ENCODE data around the gene UBE2R2.
"Not testable (repeated sequence)": the region's sequence is repeated elsewhere in the genome, so short reads cannot be mapped to it uniquely, and the experiment has no call there.

UBE2R2 gene, protein sequence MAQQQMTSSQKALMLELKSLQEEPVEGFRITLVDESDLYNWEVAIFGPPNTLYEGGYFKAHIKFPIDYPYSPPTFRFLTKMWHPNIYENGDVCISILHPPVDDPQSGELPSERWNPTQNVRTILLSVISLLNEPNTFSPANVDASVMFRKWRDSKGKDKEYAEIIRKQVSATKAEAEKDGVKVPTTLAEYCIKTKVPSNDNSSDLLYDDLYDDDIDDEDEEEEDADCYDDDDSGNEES

DNA sequence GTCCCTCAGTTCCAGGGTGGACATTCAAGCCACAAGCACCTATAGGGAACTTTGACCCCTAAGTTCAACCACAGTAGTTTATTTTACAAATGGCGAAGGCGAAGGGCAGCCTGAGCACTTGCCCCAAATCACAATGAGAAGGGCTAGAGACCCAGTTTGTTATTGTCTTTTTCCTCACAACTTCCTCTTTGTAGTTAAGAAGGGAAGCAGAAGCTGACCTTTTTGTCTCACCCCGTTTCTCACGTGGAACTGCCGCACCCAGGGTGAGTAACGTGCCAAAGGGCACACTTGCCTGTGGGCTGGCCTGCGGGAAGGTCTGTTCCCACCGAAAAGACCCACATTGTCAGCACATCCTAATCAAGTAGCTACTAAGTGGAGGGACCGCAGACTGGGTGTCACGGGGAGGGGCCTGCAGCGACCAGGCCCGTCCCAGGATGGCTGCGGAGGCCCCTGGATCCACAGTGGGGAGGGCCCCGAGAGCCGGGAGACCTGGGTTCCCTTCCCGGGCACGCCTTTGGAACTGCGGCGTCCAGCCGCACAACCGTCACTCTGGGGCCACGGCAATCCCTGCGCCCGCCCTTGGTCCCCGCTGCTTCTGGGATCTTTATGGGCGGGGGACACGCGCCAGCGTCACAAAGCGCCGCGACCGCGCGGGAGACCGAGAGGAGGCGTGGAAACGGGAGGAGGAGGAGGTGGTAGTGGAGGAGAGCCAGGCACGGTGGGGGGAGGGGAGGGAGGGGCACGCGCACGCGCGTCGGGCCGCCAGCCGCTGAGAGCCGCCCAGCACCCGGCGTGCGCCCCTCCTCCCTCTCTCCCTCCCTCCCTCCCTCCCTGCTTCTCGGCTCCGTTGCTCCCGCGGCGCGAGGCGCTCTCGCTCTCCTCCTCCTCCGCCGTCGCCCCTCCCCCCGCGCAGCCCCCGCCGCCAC, at the start of gene UBE2R2:
Gene UBE2R2, plus strand, starts transcription at position 834 of the 926 bp plus-strand sequence. CDS start 598 bp downstream, outside the sequence.
- DNase-seq: peak; percentile 89

DNA sequence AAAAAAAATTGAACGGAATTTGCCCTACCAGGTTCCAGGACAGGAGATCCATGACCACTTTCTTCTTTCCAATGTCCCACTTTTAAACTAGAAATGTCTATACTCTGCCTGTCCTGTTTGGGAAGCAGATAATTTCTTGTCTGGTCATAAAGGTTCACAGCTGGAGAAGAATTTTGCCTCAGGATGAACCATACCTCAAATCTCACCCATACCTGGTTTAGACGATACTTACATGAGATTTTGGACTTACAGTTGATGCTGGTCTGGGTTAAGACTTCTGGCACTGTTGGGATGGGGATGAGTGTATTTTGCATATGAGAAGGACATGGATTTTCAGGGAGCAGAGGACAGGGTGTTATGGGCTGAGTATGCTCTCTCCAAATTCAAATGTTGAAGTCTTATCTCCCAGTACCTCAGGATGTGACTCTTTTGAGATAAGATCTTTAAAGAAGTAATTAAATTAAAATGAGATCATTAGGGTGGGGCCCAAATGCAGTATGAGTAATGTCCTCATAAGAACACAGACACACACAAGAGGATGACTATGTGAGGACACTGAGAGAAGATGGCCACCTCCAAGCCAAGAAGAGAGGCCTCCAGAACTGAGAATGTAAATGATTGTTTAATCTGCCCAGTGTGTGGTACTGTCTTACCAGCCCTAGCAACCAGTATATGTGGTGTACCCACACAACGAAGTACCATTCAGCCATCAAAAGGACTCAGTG, 46.6 kb upstream of the UBE2R2 start:
- not testable (repeated sequence) for DNase-seq

DNA sequence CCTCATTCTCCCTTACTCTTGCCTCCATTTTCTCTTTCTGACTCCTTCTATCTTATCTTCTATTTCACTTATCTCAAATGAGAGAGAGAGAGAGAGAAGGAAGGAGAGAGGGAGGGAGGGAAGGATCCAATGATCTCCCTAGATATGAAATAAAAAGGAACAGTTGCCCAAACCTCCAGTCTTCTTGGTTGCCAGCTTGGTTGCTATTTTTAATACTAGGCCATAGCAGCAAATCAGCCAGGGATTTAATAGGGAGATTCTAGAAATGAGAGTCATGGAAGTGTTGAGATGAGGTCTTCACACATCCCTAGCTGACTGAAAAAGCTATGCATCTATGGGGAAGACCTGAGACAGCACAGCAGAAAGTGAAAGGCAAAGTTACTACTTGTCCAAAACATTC, 43.8 kb upstream of the UBE2R2 start:
- DNase-seq: not testable (repeated sequence)

DNA sequence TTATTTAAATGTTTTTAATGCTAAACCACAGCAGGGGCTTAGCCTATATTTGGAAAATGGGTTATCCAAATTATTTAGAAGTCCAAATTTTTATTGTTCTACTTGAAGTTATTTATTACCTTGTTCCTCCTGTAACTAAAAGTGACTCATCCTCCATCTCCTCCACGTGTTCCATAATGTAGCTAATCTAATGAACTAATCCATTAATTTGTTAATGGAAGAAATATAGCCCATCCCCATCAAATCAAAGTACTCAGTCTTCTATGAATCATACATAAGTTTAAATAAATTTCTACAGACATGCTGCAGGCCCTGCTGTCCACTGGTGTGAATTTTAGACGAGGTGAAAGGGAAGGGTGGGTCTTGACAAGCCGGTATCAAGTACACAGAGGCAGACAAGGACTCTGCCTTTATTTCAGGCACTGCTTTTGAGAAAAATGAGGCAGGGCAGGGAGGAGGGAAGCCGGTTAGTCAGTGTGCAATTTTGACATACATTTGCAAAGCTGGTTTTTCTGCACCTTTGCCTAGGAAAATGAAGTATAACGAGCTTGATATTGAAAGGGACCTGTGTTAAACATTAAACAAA, 42.8 kb upstream of the UBE2R2 start:
- DNase-seq: not testable (repeated sequence)

DNA sequence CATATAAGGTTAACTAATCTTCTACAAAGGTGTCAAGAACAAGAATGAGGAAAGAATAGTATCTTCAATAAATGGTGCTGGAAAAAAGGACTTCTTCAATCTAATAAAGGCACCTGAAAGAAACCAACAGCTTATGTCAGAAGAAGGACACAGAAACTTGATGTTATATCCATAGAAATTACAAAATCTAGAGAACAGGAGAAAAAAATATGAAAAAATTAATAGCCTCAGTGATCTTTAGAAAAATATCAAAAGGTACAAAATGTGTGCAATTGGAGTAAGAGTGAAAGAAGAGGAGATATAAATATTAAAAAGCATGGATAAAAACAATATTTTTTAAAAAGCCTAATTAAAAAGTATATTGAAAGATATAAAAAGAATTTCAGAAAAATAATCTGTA, 40.4 kb upstream of the UBE2R2 start:
- no peak for DNase-seq

DNA sequence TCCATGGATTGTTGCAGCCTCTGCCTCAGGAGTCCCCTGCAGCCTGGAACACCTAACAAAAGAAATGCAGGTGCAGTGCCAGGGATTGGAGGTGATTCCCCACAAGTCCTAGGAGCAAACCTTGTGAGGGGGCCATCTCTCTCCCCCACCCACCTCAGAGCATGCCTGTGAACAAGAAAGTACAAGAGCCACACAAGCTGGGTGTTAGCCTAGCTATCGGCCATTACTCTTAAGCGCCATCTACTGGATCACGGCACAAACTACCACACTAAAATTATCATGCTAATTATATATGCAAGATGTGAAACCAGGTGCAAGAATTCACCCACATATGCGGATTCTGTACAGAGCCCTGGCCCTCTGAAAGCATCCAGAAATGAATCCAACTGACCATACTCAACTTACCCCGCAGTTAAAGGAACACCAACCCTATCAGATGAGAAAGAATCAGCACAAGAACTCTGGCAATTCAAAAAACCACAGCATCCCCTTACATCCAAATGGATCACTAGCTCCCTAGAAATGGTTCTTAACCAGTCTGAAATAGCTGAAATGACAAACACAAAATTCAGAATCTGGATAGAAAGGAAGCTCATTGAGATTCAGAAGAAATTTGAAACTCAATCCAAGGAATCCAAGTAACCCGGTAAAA, 38.1 kb upstream of the UBE2R2 start:
- peak; percentile 19 for DNase-seq

DNA sequence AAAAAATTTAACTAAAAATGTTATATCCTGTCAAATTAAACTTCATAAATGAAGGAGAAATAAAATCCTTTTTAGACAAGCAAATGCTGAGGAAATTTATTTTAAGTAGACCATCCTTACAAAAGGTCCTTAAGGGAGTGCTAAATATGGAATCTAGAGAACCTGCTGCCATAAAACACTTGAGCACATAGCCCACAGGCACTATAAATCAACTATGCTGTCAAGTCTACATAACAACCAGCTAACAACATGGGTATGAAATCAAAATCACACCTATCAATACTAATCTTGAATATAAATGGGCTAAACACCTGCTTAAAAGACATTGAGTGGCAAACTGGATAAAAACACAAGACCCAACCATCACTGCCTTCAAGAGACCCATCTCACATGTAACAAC, 36.7 kb upstream of the UBE2R2 start:
- DNase-seq: no peak

DNA sequence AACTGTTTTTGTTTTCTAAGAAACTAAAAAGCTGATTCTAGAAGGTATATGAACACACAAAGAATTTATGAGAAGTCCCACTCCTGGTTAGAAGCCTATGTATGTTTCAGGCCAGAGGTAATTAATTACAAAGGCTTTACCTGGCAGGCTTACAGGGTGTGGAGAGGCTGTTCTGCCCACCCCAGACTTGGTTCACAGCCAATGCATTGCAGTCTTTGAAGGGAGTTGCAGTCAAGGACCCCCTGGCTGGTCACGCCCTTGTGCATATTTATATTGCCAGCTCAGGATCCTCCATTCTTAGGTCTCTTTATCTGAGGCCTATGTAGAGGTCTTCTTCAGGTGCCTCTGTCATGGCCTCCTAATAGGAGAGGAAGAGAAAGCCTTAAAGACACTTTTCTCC, 35.2 kb upstream of the UBE2R2 start:
- no peak for DNase-seq

DNA sequence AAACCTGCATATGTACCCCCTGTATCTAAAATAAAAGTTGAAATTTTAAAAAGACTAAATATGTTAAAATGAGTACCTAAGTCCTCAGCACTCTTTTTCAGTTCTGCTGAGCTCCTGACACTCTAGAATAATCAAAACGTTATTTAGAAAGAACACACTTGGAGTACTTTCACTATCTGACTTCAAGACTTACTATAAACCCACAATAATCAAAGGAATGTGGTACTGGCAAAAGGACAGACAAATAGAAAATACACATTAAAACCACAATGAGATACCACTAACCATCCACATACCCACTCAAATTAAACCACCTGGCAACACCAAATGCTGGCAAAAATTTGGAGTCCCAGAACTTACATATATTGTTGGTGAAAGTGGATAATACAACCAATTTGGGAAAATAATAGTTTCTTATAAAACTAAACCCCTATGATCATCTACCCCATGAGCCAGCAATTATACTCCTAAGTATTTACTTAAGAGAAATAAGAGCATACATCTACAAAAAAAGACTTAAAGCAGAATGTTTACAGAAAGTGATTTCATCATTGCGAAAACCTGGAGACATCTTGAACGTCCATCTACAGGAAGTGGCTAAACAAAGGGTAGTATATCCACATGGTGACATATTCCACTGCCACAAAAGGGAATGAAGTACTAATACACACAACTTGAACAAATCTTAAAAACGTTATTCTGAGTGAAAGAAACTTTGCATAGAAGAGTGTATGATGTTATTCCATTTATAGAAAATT, 34.4 kb upstream of the UBE2R2 start:
- DNase-seq: no peak

DNA sequence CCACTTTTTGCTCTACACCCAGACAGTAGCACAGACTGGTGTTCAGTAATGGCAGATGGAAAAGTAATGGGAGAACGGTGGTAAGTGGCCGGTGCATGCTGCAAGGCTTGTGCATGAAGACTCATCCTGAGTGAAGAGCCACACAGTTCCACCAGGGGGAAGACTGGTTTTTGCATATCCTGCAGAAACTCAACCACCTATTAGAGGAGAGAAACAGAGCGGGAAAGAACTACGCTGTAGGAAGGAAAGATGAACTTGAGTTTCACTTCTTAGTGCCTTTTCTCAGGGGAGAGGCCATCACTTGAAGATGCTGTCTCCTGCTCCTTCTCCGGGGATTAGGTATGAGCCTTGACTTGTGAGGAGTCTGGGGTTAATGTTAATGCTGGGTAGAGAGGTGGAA, 31.0 kb upstream of the UBE2R2 start:
- no peak for DNase-seq

DNA sequence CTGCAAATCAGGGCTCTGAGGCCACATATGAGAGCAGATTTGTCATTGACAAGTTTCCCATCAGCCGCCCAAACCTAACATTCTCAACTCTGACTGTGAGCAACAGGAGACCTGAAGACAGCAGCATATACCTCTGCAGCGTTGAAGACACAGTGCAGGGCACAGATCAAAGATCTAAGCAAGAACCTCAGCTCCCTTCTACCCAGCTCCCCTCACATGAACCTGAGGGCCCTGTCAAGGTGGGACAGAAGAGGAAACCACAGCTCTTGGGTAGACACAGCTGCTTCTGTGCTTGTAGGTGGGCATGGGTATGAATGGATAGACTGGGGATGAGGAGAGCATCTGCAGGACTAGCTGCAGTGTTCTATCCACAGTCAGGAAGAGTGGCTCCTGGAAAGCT, 30.3 kb upstream of the UBE2R2 start:
- no peak for DNase-seq

DNA sequence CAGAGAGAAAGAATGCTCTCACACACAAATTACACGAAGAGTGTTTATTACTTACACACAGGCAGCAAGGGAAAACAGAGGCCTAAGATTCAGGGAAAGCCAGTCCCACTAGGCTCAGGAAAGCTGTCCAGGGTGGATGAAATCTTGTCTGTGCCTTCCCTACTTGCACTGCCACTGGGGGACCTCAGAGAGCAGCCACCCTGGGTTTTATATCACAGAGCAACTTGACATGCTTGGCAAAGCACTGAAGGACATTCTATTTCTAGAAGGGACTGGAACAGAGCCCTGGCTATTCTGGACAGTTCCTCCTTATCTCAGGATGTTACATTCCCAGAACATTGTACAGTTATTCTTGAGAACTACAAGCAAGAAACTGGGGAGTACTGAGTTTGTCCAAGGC, 29.1 kb upstream of the UBE2R2 start:
- DNase-seq: no peak

DNA sequence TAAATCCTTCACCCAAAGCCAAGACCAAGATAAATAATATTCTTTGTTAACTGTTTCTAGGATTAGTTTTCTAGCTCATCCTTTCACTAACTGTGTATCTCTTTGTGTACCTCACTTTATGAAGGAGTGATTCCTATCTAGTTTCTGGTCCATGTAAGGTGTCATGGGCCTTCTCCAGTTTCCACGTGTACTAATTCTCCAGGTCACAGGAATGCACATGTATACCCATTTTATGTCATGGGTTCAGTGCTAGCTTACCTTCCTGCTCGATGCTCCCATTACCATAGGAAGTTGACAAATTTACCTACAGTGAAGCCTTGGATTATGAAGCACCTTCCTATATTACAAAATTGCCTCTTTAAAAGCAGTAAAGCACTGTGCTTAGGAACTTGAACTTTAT, 27.5 kb upstream of the UBE2R2 start:
- DNase-seq: not testable (repeated sequence)

DNA sequence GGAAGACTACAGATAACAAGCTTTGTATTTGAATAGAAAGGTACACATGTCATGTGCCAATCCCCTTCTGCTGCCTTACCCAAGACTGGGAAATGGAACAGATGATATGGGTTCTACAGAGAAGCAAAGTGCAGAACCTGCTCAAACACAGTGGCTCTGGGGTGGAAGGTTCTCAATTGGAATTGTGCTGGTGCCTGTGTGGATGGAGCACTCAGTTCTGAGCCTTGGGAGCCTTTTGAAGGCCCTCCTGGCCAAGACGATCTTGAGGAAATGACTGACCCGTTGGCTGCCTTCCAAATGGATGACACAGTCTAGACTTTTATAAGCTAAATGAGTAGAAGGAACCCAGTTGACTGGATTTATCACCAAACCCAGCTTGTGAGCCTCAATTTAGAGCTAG, 25.8 kb upstream of the UBE2R2 start:
- no peak for DNase-seq

DNA sequence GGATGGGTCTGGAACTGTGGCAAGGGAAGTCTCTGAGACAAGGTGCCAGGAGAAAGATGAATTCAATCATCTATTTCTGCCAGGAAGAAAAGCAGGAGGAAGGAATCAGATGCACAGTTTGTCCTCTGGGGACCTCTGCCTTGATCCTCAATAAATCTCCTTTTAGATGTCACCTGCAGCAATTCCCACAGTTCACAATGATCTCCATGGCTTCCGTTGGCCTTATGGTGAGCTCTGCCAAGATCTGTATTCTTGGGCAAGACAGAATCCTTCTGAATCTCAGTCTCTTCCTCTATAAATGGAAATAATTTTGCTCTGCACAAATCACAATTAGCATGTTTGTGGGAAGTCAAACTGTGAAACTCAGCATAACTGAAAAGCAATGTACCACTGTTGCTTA, 23.5 kb upstream of the UBE2R2 start:
- DNase-seq: not testable (repeated sequence)

DNA sequence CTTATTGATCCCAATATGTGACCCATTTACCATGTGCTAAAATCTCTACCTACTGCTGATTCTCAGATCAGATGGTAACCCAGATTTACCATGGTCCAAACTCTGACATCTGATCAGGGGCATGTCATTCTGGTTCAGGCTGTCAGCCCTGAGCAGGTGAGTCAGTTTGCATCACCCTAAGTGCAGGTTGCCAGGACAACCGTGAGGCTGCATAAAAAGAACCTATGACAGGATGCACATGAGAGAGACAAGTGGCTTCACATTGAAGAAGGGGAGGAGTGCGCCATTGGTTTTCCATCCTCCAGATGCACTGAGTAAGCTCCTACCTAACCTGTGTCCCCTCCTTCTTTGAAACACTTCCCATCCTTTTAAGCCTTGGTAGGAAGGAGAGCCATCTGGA, 22.4 kb upstream of the UBE2R2 start:
- DNase-seq: no peak

DNA sequence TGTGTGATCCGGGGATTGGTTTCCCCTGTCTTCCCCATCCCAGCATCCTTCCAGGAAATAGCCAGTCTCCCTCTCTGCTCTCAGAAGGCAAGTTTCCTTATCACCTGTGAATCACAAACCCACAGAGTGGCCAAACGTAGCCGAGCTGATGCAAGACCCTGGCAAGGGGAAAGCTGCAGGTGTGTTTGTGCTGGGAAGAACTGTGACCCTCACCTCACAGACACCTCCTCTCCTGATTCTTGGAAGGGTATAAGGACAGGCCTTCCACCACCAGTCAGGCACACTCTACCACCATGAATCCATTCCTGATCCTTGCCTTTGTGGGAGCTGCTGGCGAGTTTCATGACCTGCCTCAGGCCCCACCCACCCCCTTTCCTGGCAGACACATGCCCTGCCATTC, 21.7 kb upstream of the UBE2R2 start, which contains the start of gene PRSS3:
Gene PRSS3, plus strand, starts transcription at position 281 of the 400 bp plus-strand sequence. Its CDS starts 13 bp downstream, at position 294.
- DNase-seq: no peak

DNA sequence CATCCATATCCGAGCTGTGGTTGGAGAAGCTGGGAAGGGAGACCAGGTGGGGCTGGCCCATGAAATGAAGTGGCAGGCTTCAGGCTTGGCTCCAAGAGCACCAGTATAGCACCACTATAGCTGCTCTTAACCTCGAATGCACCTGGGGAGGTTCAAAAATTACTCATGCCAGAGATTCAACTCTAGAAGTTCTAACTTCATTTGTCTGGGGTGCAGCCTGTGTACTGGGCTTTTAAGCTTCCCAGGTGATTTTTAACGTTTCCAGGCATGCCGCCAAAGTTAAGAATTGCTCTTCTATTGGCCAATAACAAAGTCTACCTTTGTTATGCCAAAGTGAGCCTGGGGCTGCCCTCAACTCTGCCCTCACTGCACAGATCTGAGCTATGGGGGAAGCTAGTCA, 21.1 kb upstream of the UBE2R2 start:
- no peak for DNase-seq

DNA sequence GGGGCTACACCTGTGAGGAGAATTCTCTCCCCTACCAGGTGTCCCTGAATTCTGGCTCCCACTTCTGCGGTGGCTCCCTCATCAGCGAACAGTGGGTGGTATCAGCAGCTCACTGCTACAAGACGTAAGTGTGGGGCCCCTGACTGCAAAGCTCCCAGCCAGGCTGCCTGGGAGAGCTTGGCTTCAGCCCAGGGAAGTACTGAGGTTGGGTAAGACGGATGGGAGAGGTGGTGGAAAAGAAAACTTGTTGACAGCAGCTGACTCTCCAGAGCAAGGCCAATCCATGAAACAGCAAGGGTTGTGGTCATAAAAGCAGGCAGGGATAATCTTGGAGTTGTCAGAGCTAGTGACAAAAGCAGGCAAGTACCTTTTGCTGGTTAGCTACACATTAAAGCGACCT, 20.3 kb upstream of the UBE2R2 start:
- DNase-seq: not testable (repeated sequence)

DNA sequence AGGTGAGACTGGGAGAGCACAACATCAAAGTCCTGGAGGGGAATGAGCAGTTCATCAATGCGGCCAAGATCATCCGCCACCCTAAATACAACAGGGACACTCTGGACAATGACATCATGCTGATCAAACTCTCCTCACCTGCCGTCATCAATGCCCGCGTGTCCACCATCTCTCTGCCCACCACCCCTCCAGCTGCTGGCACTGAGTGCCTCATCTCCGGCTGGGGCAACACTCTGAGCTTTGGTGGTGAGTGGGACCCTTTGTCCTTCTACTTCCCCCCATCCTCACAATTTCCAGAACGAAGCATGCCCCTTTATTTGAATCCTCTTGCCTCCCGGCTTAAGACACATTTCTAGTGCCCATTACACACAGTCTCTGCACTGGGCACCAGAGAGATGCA, 19.1 kb upstream of the UBE2R2 start:
- DNase-seq: no peak

DNA sequence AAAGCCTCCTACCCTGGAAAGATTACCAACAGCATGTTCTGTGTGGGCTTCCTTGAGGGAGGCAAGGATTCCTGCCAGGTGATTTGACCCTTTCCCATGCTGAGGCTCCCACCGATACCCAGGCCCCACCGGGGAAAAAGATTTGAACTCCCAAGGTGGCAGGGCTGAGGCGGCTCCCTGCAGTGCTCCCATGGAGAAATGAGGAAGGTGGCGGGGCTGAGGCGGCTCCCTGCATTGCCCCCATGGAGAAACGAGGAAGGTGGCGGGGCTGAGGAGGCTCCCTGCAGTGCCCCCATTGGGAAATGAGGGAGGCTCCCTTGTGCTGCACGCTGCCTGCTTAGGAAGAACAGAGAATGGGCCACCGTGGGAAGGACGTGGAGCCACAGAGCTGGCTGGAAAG, 18.4 kb upstream of the UBE2R2 start:
- DNase-seq: no peak

Measured in NCI-H446 treated with DMSO at 0.1 percent for 48 hours (cell line).